Choroid plexus epithelial cell (primary cell): ENCODE measurements around the gene RIPOR3.

Experiments
- DNase-seq: peaks from one replicate; pipeline ENCODE4 v3.0.0-alpha.2; 2010; ENCODE audit warnings: low read depth
- H3K4me3 ChIP-seq: 2 replicates; pipeline ENCODE4 v1.5.1; 2011; ENCODE audit warnings: low read depth, mild to moderate bottlenecking, control low read depth, low read length, moderate library complexity
- CTCF ChIP-seq: conservative IDR thresholded peaks from 2 replicates; pipeline ENCODE4 v1.5.1; 2011; ENCODE audit warnings: low read depth, mild to moderate bottlenecking, control low read depth, inconsistent platforms, low read length, moderate library complexity

RIPOR3 gene

GRCh38 chr20:50560867-50561266 is 130.5 kb downstream of the RIPOR3 start:
- TF ChIP-seq CTCF: no peak
- no peak overlapping the region for H3K4me3 ChIP-seq
- no peak for DNase-seq

- TF ChIP-seq CTCF: no peak
These were observed 131.3 kb downstream of the RIPOR3 start for GRCh38 chr20:50559856-50560638.

GRCh38 chr20:50559149-50559548 is 132.2 kb downstream of the RIPOR3 start:
- TF ChIP-seq CTCF: no peak
- H3K4me3 ChIP-seq: no peak overlapping the region
- no peak for DNase-seq

More at GRCh38 chr20:50559856-50560638, 131.3 kb downstream of the RIPOR3 start:
- no peak for DNase-seq
- H3K4me3 ChIP-seq: no peak overlapping the region

GRCh38 chr20:50558483-50558925 is 132.8 kb downstream of the RIPOR3 start:
- no peak overlapping the region for H3K4me3 ChIP-seq
- no peak for TF ChIP-seq CTCF
- DNase-seq: peak; percentile 77

GRCh38 chr20:50557549-50558134 is 133.7 kb downstream of the RIPOR3 start:
- no peak for DNase-seq
- H3K4me3 ChIP-seq: no peak overlapping the region
- no peak for TF ChIP-seq CTCF

- DNase-seq: no peak
- no peak for TF ChIP-seq CTCF
- H3K4me3 ChIP-seq: no peak overlapping the region
These were observed 135.7 kb downstream of the RIPOR3 start for GRCh38 chr20:50555662-50556061.
